ENCODE data around the gene PCDHGA8.

- no peak for TF ChIP-seq POLR2A (IDR thresholded peaks at IDR 0.05)
- TF ChIP-seq, protein P1, sequence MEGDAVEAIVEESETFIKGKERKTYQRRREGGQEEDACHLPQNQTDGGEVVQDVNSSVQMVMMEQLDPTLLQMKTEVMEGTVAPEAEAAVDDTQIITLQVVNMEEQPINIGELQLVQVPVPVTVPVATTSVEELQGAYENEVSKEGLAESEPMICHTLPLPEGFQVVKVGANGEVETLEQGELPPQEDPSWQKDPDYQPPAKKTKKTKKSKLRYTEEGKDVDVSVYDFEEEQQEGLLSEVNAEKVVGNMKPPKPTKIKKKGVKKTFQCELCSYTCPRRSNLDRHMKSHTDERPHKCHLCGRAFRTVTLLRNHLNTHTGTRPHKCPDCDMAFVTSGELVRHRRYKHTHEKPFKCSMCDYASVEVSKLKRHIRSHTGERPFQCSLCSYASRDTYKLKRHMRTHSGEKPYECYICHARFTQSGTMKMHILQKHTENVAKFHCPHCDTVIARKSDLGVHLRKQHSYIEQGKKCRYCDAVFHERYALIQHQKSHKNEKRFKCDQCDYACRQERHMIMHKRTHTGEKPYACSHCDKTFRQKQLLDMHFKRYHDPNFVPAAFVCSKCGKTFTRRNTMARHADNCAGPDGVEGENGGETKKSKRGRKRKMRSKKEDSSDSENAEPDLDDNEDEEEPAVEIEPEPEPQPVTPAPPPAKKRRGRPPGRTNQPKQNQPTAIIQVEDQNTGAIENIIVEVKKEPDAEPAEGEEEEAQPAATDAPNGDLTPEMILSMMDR (IDR thresholded peaks at IDR 0.05): no peak
These were observed 36.8 kb upstream of the PCDHGA8 start for GRCh38 chr5:141355641-141356040.
